ENCODE results near the gene ADGRB3. TPM values are rescaled to one million over a fixed set of nuclear protein-coding genes. Genes with fewer than 3 reads are reported as not detected.

The ADGRB3 gene
- total RNA-seq, 1 donor from 2014 or later: 3.5 TPM

DNA sequence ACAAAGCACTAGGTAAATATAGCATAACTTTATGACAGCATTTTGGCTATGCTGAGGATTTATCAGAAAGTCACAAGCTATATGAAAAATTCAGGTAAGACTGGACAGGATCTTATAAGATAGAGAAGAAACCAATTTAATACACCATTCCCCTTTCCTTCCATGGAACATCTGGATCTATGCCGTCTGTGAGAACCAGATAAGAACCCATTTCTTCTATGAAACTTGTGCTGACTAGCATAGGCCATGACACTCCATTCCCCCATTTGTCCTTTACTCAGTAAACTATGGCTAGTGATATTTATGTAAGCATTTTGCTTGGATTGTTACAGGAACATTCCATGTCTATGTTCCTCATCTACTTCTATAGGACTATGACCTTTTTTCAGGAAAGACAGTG is 437.7 kb downstream of the ADGRB3 start:
- TF ChIP-seq, protein P1, sequence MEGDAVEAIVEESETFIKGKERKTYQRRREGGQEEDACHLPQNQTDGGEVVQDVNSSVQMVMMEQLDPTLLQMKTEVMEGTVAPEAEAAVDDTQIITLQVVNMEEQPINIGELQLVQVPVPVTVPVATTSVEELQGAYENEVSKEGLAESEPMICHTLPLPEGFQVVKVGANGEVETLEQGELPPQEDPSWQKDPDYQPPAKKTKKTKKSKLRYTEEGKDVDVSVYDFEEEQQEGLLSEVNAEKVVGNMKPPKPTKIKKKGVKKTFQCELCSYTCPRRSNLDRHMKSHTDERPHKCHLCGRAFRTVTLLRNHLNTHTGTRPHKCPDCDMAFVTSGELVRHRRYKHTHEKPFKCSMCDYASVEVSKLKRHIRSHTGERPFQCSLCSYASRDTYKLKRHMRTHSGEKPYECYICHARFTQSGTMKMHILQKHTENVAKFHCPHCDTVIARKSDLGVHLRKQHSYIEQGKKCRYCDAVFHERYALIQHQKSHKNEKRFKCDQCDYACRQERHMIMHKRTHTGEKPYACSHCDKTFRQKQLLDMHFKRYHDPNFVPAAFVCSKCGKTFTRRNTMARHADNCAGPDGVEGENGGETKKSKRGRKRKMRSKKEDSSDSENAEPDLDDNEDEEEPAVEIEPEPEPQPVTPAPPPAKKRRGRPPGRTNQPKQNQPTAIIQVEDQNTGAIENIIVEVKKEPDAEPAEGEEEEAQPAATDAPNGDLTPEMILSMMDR (IDR thresholded peaks at IDR 0.05): no peak

DNA sequence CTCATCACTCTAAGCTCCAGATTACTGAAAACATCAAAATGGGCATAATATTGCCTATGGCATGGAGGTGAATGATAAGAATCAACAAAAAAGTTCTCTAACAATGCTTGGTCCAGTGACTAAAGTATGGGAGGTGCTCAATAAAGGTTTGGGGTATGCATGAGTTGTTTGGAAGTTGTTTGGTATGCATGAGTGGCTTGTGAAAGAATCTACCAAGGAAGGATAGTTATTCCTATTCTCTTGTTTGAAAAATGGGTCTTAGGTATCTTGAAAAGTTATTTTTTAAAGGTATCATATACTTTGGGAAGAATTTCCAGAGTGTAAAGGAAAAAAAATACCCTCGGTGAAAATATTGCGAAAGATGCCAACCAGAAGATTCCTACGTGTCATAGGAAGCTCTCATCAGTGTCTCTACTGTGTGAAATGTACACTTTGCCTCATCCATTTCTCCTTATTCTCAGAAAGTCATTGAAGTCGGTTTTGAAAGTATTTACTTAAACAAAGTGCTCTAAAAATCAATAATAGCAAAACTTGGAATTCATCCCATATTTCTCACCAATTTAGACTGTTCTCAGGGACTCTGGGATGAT is 449.8 kb downstream of the ADGRB3 start:
- Histone ChIP-seq H3K36me3 (no peaks in the 10 kb centered on the region), H3K4me1 (no peaks in the 10 kb centered on the region), H3K9me3 (no peaks in the 10 kb centered on the region), H3K27ac (no peak overlapping the region), H3K27me3 (no peaks in the 10 kb centered on the region), H3K4me3 (no peak overlapping the region)
- intact Hi-C loops (cut with DNase I): no loop called here
- DNase-seq (no peak), ATAC-seq (no peak)
- TF ChIP-seq, protein P1 (IDR thresholded peaks at IDR 0.05): no peak

More for the DNA sequence above, 437.7 kb downstream of the ADGRB3 start:
- no peak for DNase-seq
- no peaks in the 10 kb centered on the region for H3K27me3 ChIP-seq
- no peak overlapping the region for H3K4me3 ChIP-seq
- H3K9me3 ChIP-seq: no peaks in the 10 kb centered on the region
- no peak for ATAC-seq
- no peaks in the 10 kb centered on the region for H3K4me1 ChIP-seq
- H3K27ac ChIP-seq: no peak overlapping the region
- no peaks in the 10 kb centered on the region for H3K36me3 ChIP-seq
- intact Hi-C loops (cut with DNase I): no loop called here

DNA sequence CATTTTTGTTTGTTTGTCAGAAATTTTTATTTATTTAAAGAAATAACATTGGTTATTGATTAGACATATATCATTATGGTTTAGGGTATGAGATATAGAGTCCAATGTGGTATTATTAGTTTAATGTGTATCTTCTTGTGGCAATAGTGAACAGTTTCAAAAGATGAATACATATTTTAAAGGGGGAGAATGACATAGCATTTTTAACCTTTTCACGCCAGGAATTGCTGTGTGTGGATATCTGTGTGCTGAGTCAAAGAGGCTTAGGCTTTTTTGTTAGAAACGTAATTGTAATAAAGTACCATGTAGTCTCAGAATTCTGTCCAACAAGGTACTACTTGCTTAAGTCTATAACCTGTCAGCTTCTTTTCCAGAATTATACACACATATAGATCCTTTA is 451.6 kb downstream of the ADGRB3 start:
- Histone ChIP-seq H3K27me3 (no peaks in the 10 kb centered on the region), H3K27ac (no peak overlapping the region), H3K9me3 (no peaks in the 10 kb centered on the region), H3K4me1 (no peaks in the 10 kb centered on the region), H3K4me3 (no peak overlapping the region), H3K36me3 (no peaks in the 10 kb centered on the region)
- TF ChIP-seq, protein P1 (IDR thresholded peaks at IDR 0.05): no peak
- DNase-seq (no peak), ATAC-seq (no peak)
- intact Hi-C loops (cut with DNase I): no loop called here

DNA sequence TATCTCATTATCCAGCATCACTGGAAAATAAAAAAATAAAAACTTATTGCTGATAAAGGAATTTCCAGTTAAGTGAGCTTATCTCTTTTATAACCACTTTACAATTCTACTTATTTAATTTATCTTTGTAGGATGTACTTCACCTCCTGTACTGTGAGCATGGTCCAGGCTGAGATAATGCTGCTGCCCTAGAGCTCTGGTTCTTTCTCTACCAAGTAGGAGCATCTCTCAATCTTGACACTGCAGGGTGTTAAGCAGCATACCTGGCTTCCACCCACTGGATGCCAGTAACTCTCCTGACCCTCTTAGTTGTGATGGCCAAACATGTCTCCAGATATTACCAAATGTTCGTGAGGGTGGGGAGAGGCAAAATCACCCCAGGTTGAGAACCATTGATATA is 454.5 kb downstream of the ADGRB3 start:
- Histone ChIP-seq H3K27ac (no peak overlapping the region), H3K36me3 (no peaks in the 10 kb centered on the region), H3K27me3 (no peaks in the 10 kb centered on the region), H3K4me1 (no peaks in the 10 kb centered on the region), H3K4me3 (no peak overlapping the region), H3K9me3 (no peaks in the 10 kb centered on the region)
- intact Hi-C loops (cut with DNase I): no loop called here
- no peak for DNase-seq
- ATAC-seq: no peak
- TF ChIP-seq, protein P1 (IDR thresholded peaks at IDR 0.05): no peak

DNA sequence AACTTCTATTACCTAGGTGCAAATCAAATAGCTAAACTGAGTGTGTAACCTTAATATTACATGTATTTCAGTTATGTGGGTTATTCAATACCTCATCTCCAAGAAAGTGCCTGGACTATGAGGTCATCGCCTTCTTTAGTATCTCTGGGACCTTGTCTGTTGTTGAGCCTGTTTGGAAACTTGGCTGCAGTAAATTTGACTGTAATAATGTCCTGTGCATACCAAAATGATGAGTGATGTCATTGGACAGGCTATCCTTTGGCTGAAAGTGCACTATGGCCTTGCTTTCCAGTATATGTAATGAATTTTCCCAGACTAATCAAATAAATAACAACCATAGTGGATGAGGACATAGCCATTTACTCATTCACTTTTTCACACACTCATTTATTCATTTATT is 455.1 kb downstream of the ADGRB3 start:
- Histone ChIP-seq H3K27me3 (no peaks in the 10 kb centered on the region), H3K9me3 (no peaks in the 10 kb centered on the region), H3K36me3 (no peaks in the 10 kb centered on the region), H3K4me1 (no peaks in the 10 kb centered on the region), H3K4me3 (no peak overlapping the region), H3K27ac (no peak overlapping the region)
- no peak for DNase-seq
- ATAC-seq: no peak
- intact Hi-C loops (cut with DNase I): no loop called here
- TF ChIP-seq, protein P1 (IDR thresholded peaks at IDR 0.05): no peak

DNA sequence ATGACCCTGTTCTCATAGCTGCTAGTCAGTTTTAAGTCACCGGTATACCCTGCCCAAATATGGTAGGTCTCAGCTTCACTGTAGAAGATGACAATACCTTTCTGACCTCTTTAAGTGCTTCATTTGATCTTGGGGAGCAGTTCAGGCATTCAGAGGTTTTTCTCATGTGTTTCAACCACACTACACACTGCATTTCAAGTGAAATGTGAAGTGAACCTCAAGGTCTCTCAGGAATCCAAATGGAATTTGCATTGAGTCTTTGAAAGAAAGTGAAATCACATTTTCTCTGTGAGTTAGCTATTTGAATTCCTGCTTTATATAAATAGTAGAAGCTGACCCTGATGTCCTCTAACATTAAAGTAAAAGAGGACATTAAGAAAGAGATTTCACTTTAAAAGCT is 461.6 kb downstream of the ADGRB3 start:
- intact Hi-C loops (cut with DNase I): no loop called here
- ATAC-seq (no peak), DNase-seq (no peak)
- H3K27me3 ChIP-seq: no peaks in the 10 kb centered on the region
- no peaks in the 10 kb centered on the region for H3K4me1 ChIP-seq
- no peak overlapping the region for H3K4me3 ChIP-seq
- H3K36me3 ChIP-seq: no peaks in the 10 kb centered on the region
- no peaks in the 10 kb centered on the region for H3K9me3 ChIP-seq
- TF ChIP-seq, protein P1 (IDR thresholded peaks at IDR 0.05): no peak
- no peak overlapping the region for H3K27ac ChIP-seq

All from upper lobe of right lung (tissue), 1 donor.